Loucy (cell line): ENCODE results near the gene HHIP.

Source experiments
- H2AFZ ChIP-seq: fragments of 200-600 bp; sonication (generic); 2 replicates; pipeline ENCODE4 v1.6.0; 2016; ENCODE audit warnings: antibody characterized with exemption, mild to moderate bottlenecking, low read length, moderate library complexity
- H3F3A ChIP-seq: fragments of 200-600 bp; 2 replicates; pipeline ENCODE4 v1.6.0; 2016; ENCODE audit warnings: antibody characterized with exemption, low read depth, mild to moderate bottlenecking
- H3K27me3 ChIP-seq: fragments of 200-600 bp; sonication (generic); 2 replicates; pipeline ENCODE4 v1.6.1; 2014; ENCODE audit warnings: low read length, mild to moderate bottlenecking; ENCODE audit not compliant: insufficient read depth, poor library complexity, severe bottlenecking
- H3K36me3 ChIP-seq: fragments of 200-600 bp; sonication (generic); 2 replicates; pipeline ENCODE4 v1.6.1; 2016; ENCODE audit warnings: low read length; ENCODE audit not compliant: insufficient read depth
- H3K4me1 ChIP-seq: fragments of 200-600 bp; sonication (generic); 2 replicates; pipeline ENCODE4 v1.5.1; 2014; ENCODE audit warnings: low read length, mild to moderate bottlenecking; ENCODE audit not compliant: insufficient read depth, poor library complexity, severe bottlenecking
- H3K4me2 ChIP-seq: fragments of 200-600 bp; sonication (generic); 2 replicates; pipeline ENCODE4 v1.6.0; 2014; ENCODE audit warnings: antibody characterized with exemption, low read length, low read depth, mild to moderate bottlenecking; ENCODE audit not compliant: poor library complexity, severe bottlenecking
- H3K4me3 ChIP-seq: fragments of 200-600 bp; sonication (generic); 2 replicates; pipeline ENCODE4 v1.5.1; 2014; ENCODE audit warnings: low read length, mild to moderate bottlenecking, mixed read lengths; ENCODE audit not compliant: poor library complexity, severe bottlenecking
- H3K79me2 ChIP-seq: fragments of 200-600 bp; sonication (generic); 2 replicates; pipeline ENCODE4 v1.6.1; 2014; ENCODE audit warnings: low read length; ENCODE audit not compliant: insufficient read depth
- H3K9ac ChIP-seq: fragments of 200-600 bp; sonication (generic); 2 replicates; pipeline ENCODE4 v1.6.0; 2014; ENCODE audit warnings: mild to moderate bottlenecking, low read depth, low read length, moderate library complexity; ENCODE audit not compliant: poor library complexity, severe bottlenecking
- H3K9me2 ChIP-seq: fragments of 200-600 bp; sonication (generic); replicated peaks from 2 replicates; pipeline ENCODE4 v1.6.1; 2016; ENCODE audit warnings: low read depth, low read length, mixed read lengths
- H3K9me3 ChIP-seq: fragments of 200-600 bp; sonication (generic); 2 replicates; pipeline ENCODE4 v1.6.1; 2014; ENCODE audit warnings: mild to moderate bottlenecking, antibody characterized with exemption, low read length, low read depth; ENCODE audit not compliant: insufficient read depth
- H4K20me1 ChIP-seq: fragments of 200-600 bp; sonication (generic); 2 replicates; pipeline ENCODE4 v1.6.0; 2014; ENCODE audit warnings: antibody characterized with exemption, low read length, mild to moderate bottlenecking; ENCODE audit not compliant: insufficient read depth, poor library complexity, severe bottlenecking
- CTCF ChIP-seq: fragments of 200-600 bp; sonication (generic); conservative IDR thresholded peaks from 2 replicates; pipeline ENCODE4 v1.5.1; 2014; ENCODE audit warnings: mild to moderate bottlenecking, antibody characterized with exemption, low read length
- EZH2phosphoT487 ChIP-seq: fragments of 200-600 bp; IDR thresholded peaks from 2 replicates; pipeline ENCODE4 v1.6.1; 2018; ENCODE audit warnings: antibody characterized with exemption, mild to moderate bottlenecking, moderate library complexity, borderline replicate concordance

Gene HHIP

GRCh38 chr4:144714166-144714565 lies 68.2 kb downstream of the HHIP start:
- TF ChIP-seq EZH2phosphoT487: no peak
- TF ChIP-seq CTCF: no peak
- no peak overlapping the region for H3K4me3 ChIP-seq
- no peaks in the 10 kb centered on the region for H3K27me3 ChIP-seq
- peaks cover 71% of the 10 kb centered on the region for H3K36me3 ChIP-seq
- no peaks in the 10 kb centered on the region for H3K79me2 ChIP-seq
- H3K4me2 ChIP-seq: no peak overlapping the region
- no peaks in the 10 kb centered on the region for H3K9me2 ChIP-seq
- no peaks in the 10 kb centered on the region for H3K9me3 ChIP-seq
- no peaks in the 10 kb centered on the region for H3F3A ChIP-seq
- no peak overlapping the region for H3K9ac ChIP-seq
- H4K20me1 ChIP-seq: no peaks in the 10 kb centered on the region
- H3K4me1 ChIP-seq: no peaks in the 10 kb centered on the region
- H2AFZ ChIP-seq: no peak overlapping the region

GRCh38 chr4:144715230-144715629 lies 69.3 kb downstream of the HHIP start:
- no peak overlapping the region for H3K4me3 ChIP-seq
- H3K9me2 ChIP-seq: no peaks in the 10 kb centered on the region
- no peaks in the 10 kb centered on the region for H3K79me2 ChIP-seq
- H3K4me2 ChIP-seq: no peak overlapping the region
- no peaks in the 10 kb centered on the region for H3K4me1 ChIP-seq
- H3K36me3 ChIP-seq: peaks cover 74% of the 10 kb centered on the region
- no peaks in the 10 kb centered on the region for H3F3A ChIP-seq
- no peak overlapping the region for H3K9ac ChIP-seq
- H3K27me3 ChIP-seq: no peaks in the 10 kb centered on the region
- no peaks in the 10 kb centered on the region for H3K9me3 ChIP-seq
- no peak for TF ChIP-seq CTCF
- no peak for TF ChIP-seq EZH2phosphoT487
- no peaks in the 10 kb centered on the region for H4K20me1 ChIP-seq
- H2AFZ ChIP-seq: no peak overlapping the region

- TF ChIP-seq EZH2phosphoT487 (no peak), CTCF (no peak)
- Histone ChIP-seq H4K20me1 (no peaks in the 10 kb centered on the region), H3K27me3 (no peaks in the 10 kb centered on the region), H3K36me3 (peaks cover 73% of the 10 kb centered on the region), H3K9me2 (no peaks in the 10 kb centered on the region), H3K9me3 (no peaks in the 10 kb centered on the region), H3K79me2 (no peaks in the 10 kb centered on the region), H3K4me2 (no peak overlapping the region), H3F3A (no peaks in the 10 kb centered on the region), H2AFZ (no peak overlapping the region), H3K9ac (no peak overlapping the region), H3K4me3 (no peak overlapping the region), H3K4me1 (no peaks in the 10 kb centered on the region)
These were observed 70.8 kb downstream of the HHIP start for GRCh38 chr4:144716778-144717177.
